GM08714 (cell line): ENCODE data around the gene ZNF417.
A peak's percentile ranks its signal among the peaks of the same experiment; 100 is the strongest.
"Not testable (repeated sequence)": the region's sequence is repeated elsewhere in the genome, so short reads cannot be mapped to it uniquely, and the experiment has no call there.

ENCODE experiments used
- H3K4me3 ChIP-seq: fragments of 200-500 bp; sonication (Bioruptor generic); 2 replicates; pipeline ENCODE4 v1.5.1; 2014; ENCODE audit warnings: mild to moderate bottlenecking, low read length, inconsistent platforms
- ZNF274 ChIP-seq: IDR thresholded peaks from 2 replicates; pipeline ENCODE4 v1.6.1; 2012; ENCODE audit warnings: mild to moderate bottlenecking, low read depth, low read length

The ZNF417 gene

GRCh38 chr19:57905258-57905657 is 11.1 kb downstream of the ZNF417 start:
- TF ChIP-seq ZNF274, result no peak
- H3K4me3 ChIP-seq, result no peak overlapping the region

- H3K4me3 ChIP-seq, result no peak overlapping the region
- TF ChIP-seq ZNF274, result no peak
Measured at GRCh38 chr19:57903618-57904184, 12.7 kb downstream of the ZNF417 start.

DNA sequence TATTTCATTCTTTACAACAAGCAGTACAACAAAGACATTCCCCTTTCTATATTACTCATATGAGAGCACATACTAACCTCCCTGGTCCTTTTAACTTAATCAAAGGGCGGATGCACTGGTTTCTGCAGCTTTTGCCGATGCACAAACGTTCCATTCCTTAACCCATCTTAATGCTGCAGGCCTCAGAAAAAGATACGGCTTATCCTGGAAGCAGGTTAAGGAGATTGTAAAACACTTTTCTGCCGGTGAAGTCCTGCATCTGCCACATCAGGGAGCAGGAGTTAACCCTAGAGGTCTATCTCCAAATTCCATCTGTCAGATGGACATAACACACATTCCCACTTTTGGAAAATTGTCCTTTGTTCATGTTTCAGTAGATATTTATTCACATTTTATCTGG is 16.1 kb downstream of the ZNF417 start:
- H3K4me3 ChIP-seq, result no peak overlapping the region
- no peak for TF ChIP-seq ZNF274

- H3K4me3 ChIP-seq, result not testable (repeated sequence)
Measured at GRCh38 chr19:57890706-57891105, 25.7 kb downstream of the ZNF417 start.

DNA sequence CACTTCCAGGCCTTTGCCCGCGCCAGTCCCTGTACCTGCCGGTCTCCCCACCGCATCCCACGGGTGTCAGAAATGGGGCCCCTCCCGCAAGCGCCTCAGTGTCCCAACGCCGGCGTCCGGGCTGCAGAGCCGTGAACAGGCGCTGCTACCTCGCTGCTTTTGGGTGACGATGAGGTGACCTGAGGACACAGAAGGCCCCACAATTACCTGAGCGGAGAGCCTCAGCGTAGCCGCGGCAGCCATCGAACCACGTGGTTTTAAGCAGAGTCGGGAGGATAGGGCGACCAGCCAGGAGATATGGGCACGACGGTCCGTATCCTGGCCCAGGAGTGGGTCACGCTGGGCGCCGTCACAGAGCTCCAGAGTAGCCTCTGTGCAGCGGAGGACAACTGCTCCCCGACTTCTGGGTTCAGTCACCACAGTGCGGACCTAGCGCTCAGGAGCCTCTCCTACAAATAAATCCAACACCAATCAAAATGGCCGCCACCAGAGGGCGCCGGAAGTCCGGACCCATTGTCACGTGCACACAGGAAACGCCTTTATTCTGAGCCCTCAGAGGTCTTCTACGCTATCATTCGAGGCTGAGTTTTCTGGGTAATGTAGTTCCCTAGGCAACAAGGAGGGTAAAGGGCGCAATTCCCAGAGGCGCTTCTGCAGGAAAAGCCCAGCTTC is 27.7 kb downstream of the ZNF417 start, which contains the start of gene ZNF814:
Gene ZNF814, minus strand, starts transcription at position 478 of the 672 bp plus-strand sequence. Its CDS starts 235 bp downstream, at position 243.
- H3K4me3 ChIP-seq, result peak within 1 kb of the TSS; percentile 96
- no peak for TF ChIP-seq ZNF274

- H3K4me3 ChIP-seq, result peak overlapping the region; percentile 96
- TF ChIP-seq ZNF274, result no peak
Measured at GRCh38 chr19:57888107-57888559, 28.3 kb downstream of the ZNF417 start.

DNA sequence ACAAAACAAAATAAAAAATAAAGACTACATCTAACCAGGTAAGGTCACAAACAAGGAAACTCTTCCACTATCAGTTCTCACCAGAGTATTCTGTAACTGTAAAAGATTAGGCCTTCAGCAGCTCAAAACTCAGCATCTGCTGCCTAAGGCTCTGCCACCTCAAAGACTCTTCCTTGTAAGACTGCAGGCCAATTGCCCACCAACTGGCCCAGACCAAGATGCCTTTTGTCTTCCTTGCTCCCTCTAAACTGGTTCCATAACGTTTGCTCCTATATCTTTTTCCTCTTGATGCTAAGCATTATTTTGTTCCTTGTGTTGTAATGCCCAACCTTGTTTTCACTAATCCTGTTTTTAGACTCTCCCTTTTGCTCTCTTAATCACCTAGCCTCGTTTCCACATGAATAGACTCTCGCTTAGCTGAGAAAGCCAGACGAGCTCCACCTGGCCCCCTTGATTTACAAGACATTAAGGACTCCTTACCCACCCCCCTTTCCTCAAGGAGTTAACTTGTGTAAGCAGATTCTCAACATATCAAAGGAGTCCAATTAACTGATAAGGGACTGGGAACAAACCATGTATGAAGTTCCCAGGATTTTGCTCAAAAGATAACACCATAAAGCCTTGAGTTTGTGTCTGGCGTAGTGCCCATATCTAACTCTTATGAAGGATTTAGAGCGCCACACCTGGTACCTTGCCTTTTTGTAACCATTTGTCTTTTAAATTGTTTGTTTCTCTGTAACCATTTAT is 29.0 kb downstream of the ZNF417 start:
- H3K4me3 ChIP-seq, result peak overlapping the region; percentile 96
- TF ChIP-seq ZNF274, result no peak

- H3K4me3 ChIP-seq, result no peak overlapping the region
- no peak for TF ChIP-seq ZNF274
Measured at GRCh38 chr19:57886046-57886445, 30.3 kb downstream of the ZNF417 start.

DNA sequence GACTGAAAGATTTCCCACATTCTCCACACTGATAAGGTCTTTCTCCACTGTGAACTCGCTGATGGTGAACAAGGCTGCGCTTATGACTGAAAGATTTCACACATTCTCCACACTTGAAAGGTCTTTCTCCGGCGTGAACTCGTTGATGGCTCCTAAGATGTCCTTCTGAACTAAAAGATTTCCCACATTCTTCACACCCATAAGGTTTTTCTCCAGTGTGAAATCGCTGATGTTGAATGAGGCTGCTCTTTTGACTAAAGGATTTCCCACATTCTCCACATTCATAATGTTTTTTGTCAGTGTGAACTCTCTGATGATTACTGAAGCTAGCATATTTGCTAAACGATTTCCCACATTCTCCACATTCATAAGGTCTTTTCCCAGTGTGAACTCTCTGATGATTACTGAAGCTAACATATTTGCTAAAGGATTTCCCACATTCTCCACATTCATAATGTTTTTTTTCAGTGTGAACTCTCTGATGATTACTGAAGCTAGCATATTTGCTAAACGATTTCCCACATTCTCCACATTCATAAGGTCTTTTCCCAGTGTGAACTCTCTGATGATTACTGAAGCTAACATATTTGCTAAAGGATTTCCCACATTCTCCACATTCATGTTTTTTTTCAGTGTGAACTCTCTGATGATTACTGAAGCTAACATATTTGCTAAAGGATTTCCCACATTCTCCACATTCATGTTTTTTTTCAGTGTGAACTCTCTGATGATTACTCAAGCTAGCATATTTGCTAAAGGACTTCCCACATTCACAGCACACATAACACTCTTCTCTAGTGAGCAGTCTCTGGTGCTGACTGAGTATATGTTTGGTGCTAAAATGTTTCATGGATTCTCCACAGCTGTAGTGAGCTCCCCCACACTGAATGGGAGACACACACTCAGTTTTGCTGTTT is 42.3 kb downstream of the ZNF417 start:
- H3K4me3 ChIP-seq, result not testable (repeated sequence)

DNA sequence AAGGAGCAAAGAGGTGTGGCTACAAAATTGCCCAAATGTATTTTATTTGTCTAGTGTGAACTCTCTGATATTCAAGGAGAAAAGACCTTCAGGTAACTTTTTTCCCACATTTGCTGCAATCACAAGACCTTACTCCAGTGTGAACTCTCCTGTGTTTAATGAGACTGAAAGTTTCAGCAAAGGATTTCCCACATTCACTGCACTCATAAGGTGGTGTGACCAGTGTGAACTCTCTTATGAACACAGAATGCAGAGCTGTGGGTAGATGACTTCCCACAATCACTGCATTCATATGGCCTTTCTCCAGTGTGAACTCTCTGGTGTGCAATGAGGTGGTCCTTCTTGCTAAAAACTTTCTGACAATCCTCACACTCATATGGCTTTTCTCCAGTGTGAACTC is 43.9 kb downstream of the ZNF417 start:
- no peak overlapping the region for H3K4me3 ChIP-seq
- no peak for TF ChIP-seq ZNF274

GRCh38 chr19:57870225-57870624 is 46.2 kb downstream of the ZNF417 start:
- TF ChIP-seq ZNF274, result no peak

GRCh38 chr19:57869655-57870054 is 46.7 kb downstream of the ZNF417 start:
- not testable (repeated sequence) for H3K4me3 ChIP-seq

More at GRCh38 chr19:57870225-57870624, 46.2 kb downstream of the ZNF417 start:
- H3K4me3 ChIP-seq, result no peak overlapping the region

- no peak for TF ChIP-seq ZNF274
- no peak overlapping the region for H3K4me3 ChIP-seq
Measured at GRCh38 chr19:57867868-57868492, 48.4 kb downstream of the ZNF417 start.
